Uterus (tissue), 4 donors: ENCODE measurements around the gene UPP1. TPM values are rescaled to one million over a fixed set of nuclear protein-coding genes. Genes with fewer than 3 reads are reported as not detected.

Source experiments
- DNase-seq, 2 donors: peaks; one replicate each; pipeline ENCODE4 v3.0.0-alpha.2; 2019 to 2020
- H3K27ac ChIP-seq, 2 donors: fragments of 200-600 bp; sonication (generic); 1 replicate in 1 of 2; 2 replicates in 1 of 2; pipeline ENCODE4 v1.5.1; 2016 to 2018
- H3K27me3 ChIP-seq, 2 donors: fragments of 200-600 bp; sonication (generic); one replicate each; pipeline ENCODE4 v1.5.1; 2018 to 2019; ENCODE audit warnings: control low read depth in 1 of 2
- H3K36me3 ChIP-seq, 2 donors: fragments of 200-600 bp; sonication (generic); one replicate each; pipeline ENCODE4 v1.5.1; 2019; ENCODE audit warnings: control low read depth in 1 of 2
- H3K4me1 ChIP-seq, 2 donors: fragments of 200-600 bp; sonication (generic); one replicate each; pipeline ENCODE4 v1.5.1; 2018 to 2019; ENCODE audit warnings: control low read depth in 1 of 2
- H3K4me3 ChIP-seq, 2 donors: fragments of 200-600 bp; sonication (generic); 1 replicate in 1 of 2; 2 replicates in 1 of 2; pipeline ENCODE4 v1.5.1; 2018 to 2019; ENCODE audit warnings: mild to moderate bottlenecking in 1 of 2
- H3K9me3 ChIP-seq, 2 donors: fragments of 200-600 bp; sonication (generic); one replicate each; pipeline ENCODE4 v1.5.1; 2019; ENCODE audit warnings: control low read depth in 1 of 2
- POLR2A ChIP-seq, 2 donors: fragments of 450-650 bp; IDR thresholded peaks; one replicate each; pipeline ENCODE4 v1.6.1; 2016; ENCODE audit warnings: antibody characterized with exemption in 2 of 2, mild to moderate bottlenecking in 1 of 2, moderate library complexity in 1 of 2
- intact Hi-C: fragments of 100-400 bp; cut with DNase I; formaldehyde crosslinking; loops from one replicate; pipeline ENCODE4 v1.15.1; 2023; ENCODE audit warnings: low total_unique reads
- total RNA-seq, 4 donors: library from RNA; depleted of rRNA in 3 of 4; stranded (reverse); fragments of >200 nt in 3 of 4; gene quantifications; one replicate each; pipeline versions ENCODE4 v1.1.0 to v1.2.4, GENCODE V29; 2014 to 2023
- TF ChIP-seq, protein P1 (sequence below), 4 experiments: fragments of 200-600 bp in 2 of 4; fragments of 450-650 bp in 2 of 4; sonication (generic) in 2 of 4; IDR thresholded peaks; one replicate each; pipeline ENCODE4 v1.5.1; 2016 to 2019; ENCODE audit warnings: antibody characterized with exemption in 4 of 4, mild to moderate bottlenecking in 2 of 4, moderate library complexity in 1 of 4
- donor health status: DM: yes; HTN: yes; CAD: no.

Gene UPP1
- total RNA-seq, 4 donors from 2014 or later, result 1.5 to 25.2 (median 5.4) TPM

DNA sequence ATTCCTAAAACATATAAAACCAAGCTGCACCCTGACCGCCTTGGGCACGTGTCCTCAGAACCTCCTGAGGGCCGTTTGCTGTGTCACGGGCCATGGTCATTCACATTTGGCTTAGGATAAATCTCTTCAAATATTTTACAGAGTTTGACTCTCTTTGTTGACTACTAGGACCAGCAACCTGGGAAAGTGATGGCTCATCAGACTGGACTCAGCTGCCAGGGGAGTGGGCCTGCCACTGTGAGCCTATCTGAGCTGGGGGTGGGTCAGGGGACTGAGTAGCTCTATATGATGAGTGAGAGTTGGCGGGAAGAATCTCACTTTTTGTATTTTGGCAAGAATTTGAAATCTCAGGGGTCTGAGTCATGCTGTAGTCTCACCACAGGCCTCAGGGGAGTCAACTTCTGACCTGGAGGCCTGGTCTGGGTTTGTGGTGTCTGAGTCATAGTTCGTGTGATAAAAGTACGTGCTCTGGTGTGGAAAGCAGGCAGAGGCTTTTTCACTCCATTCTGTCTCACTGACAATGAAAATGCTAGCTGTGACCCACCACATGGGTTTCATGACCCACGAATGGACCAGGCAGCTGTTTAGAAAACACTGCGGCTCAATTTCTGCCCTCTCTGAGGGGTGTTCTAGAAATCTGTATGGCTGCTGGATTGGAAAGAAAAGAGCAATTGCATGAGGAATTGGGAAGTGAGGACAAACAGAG, 4.2 kb upstream of the UPP1 start:
- DNase-seq, result peak; percentile 76 to 86
- H3K27me3 ChIP-seq, result no peaks in the 10 kb centered on the region
- no peaks in the 10 kb centered on the region for H3K9me3 ChIP-seq
- no peaks in the 10 kb centered on the region for H3K36me3 ChIP-seq
- intact Hi-C loops, result no loop called here
- no peak overlapping the region for H3K4me3 ChIP-seq
- peak overlapping the region; percentile 82 to 88 for H3K27ac ChIP-seq
- TF ChIP-seq, protein P1, sequence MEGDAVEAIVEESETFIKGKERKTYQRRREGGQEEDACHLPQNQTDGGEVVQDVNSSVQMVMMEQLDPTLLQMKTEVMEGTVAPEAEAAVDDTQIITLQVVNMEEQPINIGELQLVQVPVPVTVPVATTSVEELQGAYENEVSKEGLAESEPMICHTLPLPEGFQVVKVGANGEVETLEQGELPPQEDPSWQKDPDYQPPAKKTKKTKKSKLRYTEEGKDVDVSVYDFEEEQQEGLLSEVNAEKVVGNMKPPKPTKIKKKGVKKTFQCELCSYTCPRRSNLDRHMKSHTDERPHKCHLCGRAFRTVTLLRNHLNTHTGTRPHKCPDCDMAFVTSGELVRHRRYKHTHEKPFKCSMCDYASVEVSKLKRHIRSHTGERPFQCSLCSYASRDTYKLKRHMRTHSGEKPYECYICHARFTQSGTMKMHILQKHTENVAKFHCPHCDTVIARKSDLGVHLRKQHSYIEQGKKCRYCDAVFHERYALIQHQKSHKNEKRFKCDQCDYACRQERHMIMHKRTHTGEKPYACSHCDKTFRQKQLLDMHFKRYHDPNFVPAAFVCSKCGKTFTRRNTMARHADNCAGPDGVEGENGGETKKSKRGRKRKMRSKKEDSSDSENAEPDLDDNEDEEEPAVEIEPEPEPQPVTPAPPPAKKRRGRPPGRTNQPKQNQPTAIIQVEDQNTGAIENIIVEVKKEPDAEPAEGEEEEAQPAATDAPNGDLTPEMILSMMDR (IDR thresholded peaks at IDR 0.05), result no peak
- TF ChIP-seq POLR2A (IDR thresholded peaks at IDR 0.05), result peak in 1 of 2 donors; percentile 48
- peaks cover 6 to 10% of the 10 kb centered on the region in 2 donors for H3K4me1 ChIP-seq

DNA sequence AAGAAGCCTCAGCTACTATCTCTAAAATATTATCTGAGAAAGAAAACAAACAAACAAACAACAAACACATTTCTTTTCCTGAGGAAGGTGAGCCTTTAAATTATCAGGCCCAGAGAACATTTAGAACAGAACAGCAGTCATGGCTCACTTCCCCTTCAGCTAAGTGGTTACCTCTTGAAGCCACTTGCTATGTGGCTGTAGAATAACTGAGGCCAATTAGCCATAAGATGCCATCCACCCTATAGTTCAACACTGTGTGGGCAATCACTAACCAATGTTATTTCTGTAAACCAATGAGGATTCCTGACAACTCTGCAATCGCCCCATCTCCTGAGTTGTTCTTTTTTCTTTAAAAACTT, 3.7 kb upstream of the UPP1 start:
- Histone ChIP-seq H3K4me1 (peaks cover 6 to 11% of the 10 kb centered on the region in 2 donors), H3K36me3 (no peaks in the 10 kb centered on the region), H3K27ac (peak overlapping the region; percentile 82 to 88), H3K4me3 (no peak overlapping the region), H3K9me3 (no peaks in the 10 kb centered on the region), H3K27me3 (no peaks in the 10 kb centered on the region)
- DNase-seq, result no peak
- intact Hi-C loops, result no loop called here
- TF ChIP-seq POLR2A (IDR thresholded peaks at IDR 0.05), result no peak
- TF ChIP-seq, protein P1 (IDR thresholded peaks at IDR 0.05), result no peak

GRCh38 chr7:48085942-48086341, 3.1 kb upstream of the UPP1 start:
- no peaks in the 10 kb centered on the region for H3K36me3 ChIP-seq
- H3K4me1 ChIP-seq, result peaks cover 6 to 11% of the 10 kb centered on the region in 2 donors
- intact Hi-C loops, result no loop called here
- no peak overlapping the region for H3K4me3 ChIP-seq
- peak overlapping the region; percentile 82 to 88 for H3K27ac ChIP-seq
- DNase-seq, result no peak
- H3K9me3 ChIP-seq, result no peaks in the 10 kb centered on the region
- H3K27me3 ChIP-seq, result no peaks in the 10 kb centered on the region
- TF ChIP-seq, protein P1 (IDR thresholded peaks at IDR 0.05), result no peak
- TF ChIP-seq POLR2A (IDR thresholded peaks at IDR 0.05), result no peak

DNA sequence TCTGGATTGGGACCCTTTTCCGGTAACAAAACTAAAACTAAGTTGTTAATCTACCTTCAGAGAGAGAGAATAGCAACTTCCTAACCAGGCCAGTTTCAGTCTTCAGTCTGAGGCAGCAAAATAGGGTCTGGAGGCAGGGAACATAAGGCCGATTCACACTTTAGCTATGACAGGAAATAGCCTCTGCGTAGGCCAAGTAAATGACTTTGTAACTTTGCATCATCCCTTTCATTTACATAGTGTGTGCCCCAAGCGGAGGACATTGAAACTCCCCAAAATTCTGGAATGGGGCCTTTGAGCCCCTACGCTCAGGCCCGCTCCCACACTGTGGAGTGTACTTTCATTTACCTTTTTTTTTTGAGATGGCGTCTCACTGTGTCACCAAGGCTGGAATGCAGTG, 1.7 kb upstream of the UPP1 start:
- Histone ChIP-seq H3K4me1 (peaks cover 6 to 11% of the 10 kb centered on the region in 2 donors), H3K4me3 (no peak overlapping the region), H3K27ac (peak overlapping the region; percentile 82 to 88), H3K9me3 (no peaks in the 10 kb centered on the region), H3K27me3 (no peaks in the 10 kb centered on the region), H3K36me3 (no peaks in the 10 kb centered on the region)
- TF ChIP-seq POLR2A (IDR thresholded peaks at IDR 0.05), result no peak
- TF ChIP-seq, protein P1 (IDR thresholded peaks at IDR 0.05), result no peak
- no peak for DNase-seq
- intact Hi-C loops, result no loop called here

- Histone ChIP-seq H3K27ac (peak overlapping the region; percentile 82 to 88), H3K4me1 (peaks cover 6 to 11% of the 10 kb centered on the region in 2 donors), H3K27me3 (no peaks in the 10 kb centered on the region), H3K36me3 (no peaks in the 10 kb centered on the region), H3K9me3 (no peaks in the 10 kb centered on the region), H3K4me3 (peak overlapping the region; percentile 76 to 82)
- peak; percentile 83 to 87 for DNase-seq
- TF ChIP-seq, protein P1 (IDR thresholded peaks at IDR 0.05), result no peak
- no peak for TF ChIP-seq POLR2A (IDR thresholded peaks at IDR 0.05)
- intact Hi-C loops, result no loop called here
Measured at GRCh38 chr7:48088559-48089045, 463 bp upstream of the UPP1 start.
